Right ventricle myocardium inferior (tissue), 1 donor: ENCODE measurements around the gene THOP1. TPM values are rescaled to one million over a fixed set of nuclear protein-coding genes. Genes with fewer than 3 reads are reported as not detected.
A peak's percentile ranks its signal among the peaks of the same experiment; 100 is the strongest.
"Not testable (repeated sequence)": the region's sequence is repeated elsewhere in the genome, so short reads cannot be mapped to it uniquely, and the experiment has no call there.

Experiments
- ATAC-seq: fragments of 200-7000 bp; cut with Tn5 transposase; one replicate; pipeline ENCODE4 v1.9.1; 2020; ENCODE audit warnings: mild to moderate bottlenecking, moderate library complexity
- DNase-seq: peaks from one replicate; pipeline ENCODE4 v3.0.0; 2021; ENCODE audit errors: missing footprints
- intact Hi-C: fragments of 100-400 bp; cut with DNase I; formaldehyde crosslinking; loops from one replicate; pipeline ENCODE4 v1.11.0; 2022
- total RNA-seq: library from RNA; stranded (reverse); fragmentation: NEBNext Ultra II Directional; extraction: Animal tissue kit (Norgen Biotek cat#: 25700); gene quantifications from one replicate; pipeline ENCODE4 v1.2.1, GENCODE V29; 2021
- donor health status: DM: no; HTN: yes; CAD: no; lungs with severe emphysema.

Gene THOP1
- total RNA-seq, 1 donor from 2014 or later, result 54.8 TPM

GRCh38 chr19:2775556-2776430, 9.5 kb upstream of the THOP1 start:
- intact Hi-C loops, result no loop called here
- DNase-seq, result peak; percentile 89
- peak; percentile 36 for ATAC-seq

GRCh38 chr19:2777952-2778683, 7.2 kb upstream of the THOP1 start:
- DNase-seq, result no peak
- ATAC-seq, result no peak
- intact Hi-C loops, result no loop called here

- intact Hi-C loops, result no loop called here
- no peak for ATAC-seq
- DNase-seq, result no peak
Observed at GRCh38 chr19:2779121-2779740, 6.1 kb upstream of the THOP1 start.

GRCh38 chr19:2780284-2780683, 5.0 kb upstream of the THOP1 start:
- DNase-seq (no peak), ATAC-seq (no peak)
- intact Hi-C loops, result no loop called here

- ATAC-seq, result no peak
- no peak for DNase-seq
- intact Hi-C loops, result no loop called here
Observed at GRCh38 chr19:2782329-2782935, 2.9 kb upstream of the THOP1 start.

GRCh38 chr19:2782936-2783780, 2.1 kb upstream of the THOP1 start, which contains the start of gene SGTA:
TSS of gene SGTA (minus strand) at chr19:2783273. CDS start at chr19:2769068, 14,205 bp downstream.
- intact Hi-C loops, result no loop called here
- ATAC-seq, result peak; percentile 91
- peak; percentile 98 for DNase-seq

- intact Hi-C loops, result no loop called here
- no peak for ATAC-seq
- DNase-seq, result no peak
Observed at GRCh38 chr19:2783781-2784145, 1.5 kb upstream of the THOP1 start.

GRCh38 chr19:2787115-2787514, 1.8 kb downstream of the THOP1 start:
- DNase-seq (no peak), ATAC-seq (no peak)
- intact Hi-C loops, result no loop called here

GRCh38 chr19:2788237-2788636, 2.9 kb downstream of the THOP1 start:
- intact Hi-C loops, result no loop called here
- ATAC-seq (no peak), DNase-seq (no peak)

GRCh38 chr19:2790194-2790556, 4.9 kb downstream of the THOP1 start:
- DNase-seq (no peak), ATAC-seq (no peak)
- intact Hi-C loops, result no loop called here

GRCh38 chr19:2790557-2791271, 5.4 kb downstream of the THOP1 start:
- intact Hi-C loops, result no loop called here
- DNase-seq (no peak), ATAC-seq (no peak)

GRCh38 chr19:2791440-2791839, 6.1 kb downstream of the THOP1 start:
- intact Hi-C loops, result no loop called here
- DNase-seq (no peak), ATAC-seq (no peak)

GRCh38 chr19:2791876-2792275, 6.6 kb downstream of the THOP1 start:
- intact Hi-C loops, result no loop called here
- ATAC-seq (no peak), DNase-seq (no peak)

GRCh38 chr19:2792666-2793065, 7.4 kb downstream of the THOP1 start:
- intact Hi-C loops, DNase-seq, ATAC-seq: not testable (repeated sequence)

GRCh38 chr19:2793126-2793525, 7.8 kb downstream of the THOP1 start:
- DNase-seq, result no peak
- ATAC-seq, result no peak
- intact Hi-C loops, result no loop called here

- intact Hi-C loops, result no loop called here
- no peak for DNase-seq
- ATAC-seq, result no peak
Observed at GRCh38 chr19:2793577-2793976, 8.3 kb downstream of the THOP1 start.

GRCh38 chr19:2795827-2796658, 10.7 kb downstream of the THOP1 start:
- ATAC-seq, result no peak
- intact Hi-C loops, result no loop called here
- peak; percentile 63 for DNase-seq
